ENCODE data around the gene PGM1.

The PGM1 gene

GRCh38 chr1:63635681-63636080 lies 42.5 kb downstream of the PGM1 start:
- DNase-seq (ENCODE audit: extremely low read depth, insufficient read length) = no peak
- no peaks in the 10 kb centered on the region for H3K27me3 ChIP-seq (replicated peaks; ENCODE audit: control insufficient read depth, insufficient read depth, low read length)
- TF ChIP-seq, protein P1, sequence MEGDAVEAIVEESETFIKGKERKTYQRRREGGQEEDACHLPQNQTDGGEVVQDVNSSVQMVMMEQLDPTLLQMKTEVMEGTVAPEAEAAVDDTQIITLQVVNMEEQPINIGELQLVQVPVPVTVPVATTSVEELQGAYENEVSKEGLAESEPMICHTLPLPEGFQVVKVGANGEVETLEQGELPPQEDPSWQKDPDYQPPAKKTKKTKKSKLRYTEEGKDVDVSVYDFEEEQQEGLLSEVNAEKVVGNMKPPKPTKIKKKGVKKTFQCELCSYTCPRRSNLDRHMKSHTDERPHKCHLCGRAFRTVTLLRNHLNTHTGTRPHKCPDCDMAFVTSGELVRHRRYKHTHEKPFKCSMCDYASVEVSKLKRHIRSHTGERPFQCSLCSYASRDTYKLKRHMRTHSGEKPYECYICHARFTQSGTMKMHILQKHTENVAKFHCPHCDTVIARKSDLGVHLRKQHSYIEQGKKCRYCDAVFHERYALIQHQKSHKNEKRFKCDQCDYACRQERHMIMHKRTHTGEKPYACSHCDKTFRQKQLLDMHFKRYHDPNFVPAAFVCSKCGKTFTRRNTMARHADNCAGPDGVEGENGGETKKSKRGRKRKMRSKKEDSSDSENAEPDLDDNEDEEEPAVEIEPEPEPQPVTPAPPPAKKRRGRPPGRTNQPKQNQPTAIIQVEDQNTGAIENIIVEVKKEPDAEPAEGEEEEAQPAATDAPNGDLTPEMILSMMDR (IDR thresholded peaks at IDR 0.05; ENCODE audit: insufficient read depth, low read length, poor library complexity, severe bottlenecking) = no peak
- H3K4me3 ChIP-seq (replicated peaks; ENCODE audit: low read depth, low read length) = no peak overlapping the region
- H3K36me3 ChIP-seq (ENCODE audit: control insufficient read depth, insufficient read depth, low read length) = peaks cover 12% of the 10 kb centered on the region

DNA sequence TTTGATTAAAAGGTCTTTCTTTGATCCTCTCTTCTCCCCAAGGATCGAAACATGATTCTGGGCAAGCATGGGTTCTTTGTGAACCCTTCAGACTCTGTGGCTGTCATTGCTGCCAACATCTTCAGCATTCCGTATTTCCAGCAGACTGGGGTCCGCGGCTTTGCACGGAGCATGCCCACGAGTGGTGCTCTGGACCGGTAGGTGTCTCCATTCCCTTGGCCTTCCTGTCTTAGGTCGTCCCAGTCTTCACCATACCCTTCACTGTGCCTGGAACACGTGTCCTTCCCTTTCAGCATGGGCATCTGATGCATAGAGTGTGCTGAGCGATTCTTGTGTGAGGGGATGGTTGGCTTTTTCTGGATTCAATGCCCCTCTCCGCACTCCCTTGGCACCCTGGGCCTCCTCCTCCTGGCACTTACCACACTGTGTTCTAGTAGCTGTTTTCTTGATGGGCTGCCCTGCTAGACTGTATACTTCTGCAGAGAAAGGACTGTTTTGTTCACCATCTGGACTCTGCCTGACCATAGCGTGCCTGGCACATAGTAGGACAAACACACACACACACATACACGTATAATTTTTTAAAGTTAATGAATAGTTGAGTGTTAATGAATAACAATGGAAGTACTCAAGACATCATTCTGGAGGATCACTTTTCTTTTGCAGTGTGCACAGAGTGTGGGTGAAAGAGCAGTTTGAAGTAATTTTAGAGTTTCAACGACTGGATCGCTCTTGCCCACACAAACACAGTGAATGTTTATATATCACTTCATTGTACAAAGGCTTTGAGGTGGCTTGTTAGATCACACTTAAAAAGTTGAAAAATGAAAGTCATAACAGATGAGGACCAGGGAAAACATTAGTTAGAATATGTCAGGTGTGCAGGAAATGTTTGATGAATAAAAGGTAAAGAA lies 43.2 kb downstream of the PGM1 start:
- no peak for DNase-seq (ENCODE audit: extremely low read depth, insufficient read length)
- TF ChIP-seq, protein P1 (IDR thresholded peaks at IDR 0.05; ENCODE audit: insufficient read depth, low read length, poor library complexity, severe bottlenecking) = no peak
- Histone ChIP-seq H3K4me3 (replicated peaks; ENCODE audit: low read depth, low read length) (no peak overlapping the region), H3K27me3 (replicated peaks; ENCODE audit: control insufficient read depth, insufficient read depth, low read length) (no peaks in the 10 kb centered on the region), H3K36me3 (ENCODE audit: control insufficient read depth, insufficient read depth, low read length) (peaks cover 12% of the 10 kb centered on the region)

DNA sequence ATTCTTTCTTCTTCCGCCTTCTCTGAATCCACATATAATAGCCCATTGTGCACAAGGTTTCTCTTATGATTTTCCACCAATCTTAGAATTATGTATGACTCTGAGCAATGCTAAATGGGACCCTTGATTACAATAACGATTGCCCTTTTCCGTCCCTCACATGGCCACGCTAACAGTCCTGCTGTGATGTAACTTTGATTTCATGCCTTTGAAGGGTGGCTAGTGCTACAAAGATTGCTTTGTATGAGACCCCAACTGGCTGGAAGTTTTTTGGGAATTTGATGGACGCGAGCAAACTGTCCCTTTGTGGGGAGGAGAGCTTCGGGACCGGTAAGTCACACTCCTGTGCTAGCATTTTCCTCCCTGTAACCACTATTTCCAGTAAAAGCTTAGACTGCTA lies 45.3 kb downstream of the PGM1 start:
- DNase-seq (ENCODE audit: extremely low read depth, insufficient read length) = no peak
- H3K36me3 ChIP-seq (ENCODE audit: control insufficient read depth, insufficient read depth, low read length) = peaks cover 8% of the 10 kb centered on the region
- TF ChIP-seq, protein P1 (IDR thresholded peaks at IDR 0.05; ENCODE audit: insufficient read depth, low read length, poor library complexity, severe bottlenecking) = no peak
- H3K4me3 ChIP-seq (replicated peaks; ENCODE audit: low read depth, low read length) = no peak overlapping the region
- no peaks in the 10 kb centered on the region for H3K27me3 ChIP-seq (replicated peaks; ENCODE audit: control insufficient read depth, insufficient read depth, low read length)

DNA sequence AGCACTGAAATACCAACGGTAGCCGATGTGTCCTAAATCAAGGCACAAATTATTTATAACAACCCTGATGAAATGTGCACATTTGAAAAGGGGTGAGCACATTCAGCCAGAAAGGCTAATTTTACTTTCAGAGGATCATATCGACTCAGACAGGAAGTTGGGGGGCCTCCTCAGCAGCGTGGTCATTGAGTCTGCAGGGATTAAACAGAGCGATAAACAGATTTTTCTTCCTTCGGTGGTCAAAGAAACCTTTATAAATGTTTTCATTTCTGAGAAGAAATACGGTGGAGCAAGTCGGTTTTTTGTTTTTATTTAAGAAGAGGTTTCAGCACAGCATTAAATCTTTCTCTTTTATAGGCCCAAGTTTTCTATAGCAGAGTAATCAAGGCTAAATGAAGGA lies 45.7 kb downstream of the PGM1 start:
- TF ChIP-seq, protein P1 (IDR thresholded peaks at IDR 0.05; ENCODE audit: insufficient read depth, low read length, poor library complexity, severe bottlenecking) = no peak
- Histone ChIP-seq H3K36me3 (ENCODE audit: control insufficient read depth, insufficient read depth, low read length) (peaks cover 8% of the 10 kb centered on the region), H3K27me3 (replicated peaks; ENCODE audit: control insufficient read depth, insufficient read depth, low read length) (no peaks in the 10 kb centered on the region), H3K4me3 (replicated peaks; ENCODE audit: low read depth, low read length) (no peak overlapping the region)
- no peak for DNase-seq (ENCODE audit: extremely low read depth, insufficient read length)

DNA sequence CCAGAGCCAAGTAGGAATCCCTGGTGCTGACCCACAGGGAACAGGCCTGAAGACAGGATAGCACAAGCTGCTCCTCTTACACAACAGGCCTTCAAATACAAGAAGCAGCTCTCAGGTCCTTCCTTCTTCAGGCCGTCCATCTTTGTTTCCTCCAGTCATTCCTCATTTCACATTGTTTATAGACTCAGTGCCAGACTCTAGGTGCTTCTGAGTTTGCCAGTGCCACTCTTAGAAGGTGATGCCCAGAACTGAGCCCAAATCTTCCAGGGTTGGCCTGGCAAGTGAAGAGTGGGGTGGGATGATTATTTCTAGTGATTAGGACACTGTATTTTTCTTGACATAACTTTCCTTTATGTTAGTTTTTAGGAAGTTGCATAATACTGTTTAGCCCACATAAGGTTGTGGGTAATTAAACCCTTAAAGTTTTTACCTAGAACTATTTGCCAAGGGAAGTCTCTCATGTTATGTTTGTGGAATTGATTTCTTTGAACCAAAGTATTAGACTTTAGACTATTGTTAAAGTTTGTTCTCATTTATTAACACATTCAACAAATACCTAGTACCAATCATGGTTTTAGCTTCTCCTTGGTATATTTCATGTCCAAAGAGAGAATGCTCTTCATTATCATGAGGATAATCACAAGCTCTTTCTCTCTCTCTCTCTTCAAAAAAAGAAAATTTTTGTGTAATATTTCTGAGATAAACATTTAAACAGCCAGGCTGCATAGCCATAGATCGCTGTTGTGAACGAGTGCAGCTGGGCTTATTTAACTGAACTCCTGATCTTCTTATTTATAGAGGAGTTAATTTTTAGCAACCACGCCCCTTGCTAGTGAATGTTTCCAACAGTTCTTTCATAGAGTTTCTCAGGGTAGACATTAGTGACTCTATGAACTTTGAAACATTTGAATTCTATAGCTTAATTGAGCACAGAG lies 47.7 kb downstream of the PGM1 start:
- TF ChIP-seq, protein P1 (IDR thresholded peaks at IDR 0.05; ENCODE audit: insufficient read depth, low read length, poor library complexity, severe bottlenecking) = no peak
- H3K36me3 ChIP-seq (ENCODE audit: control insufficient read depth, insufficient read depth, low read length) = peaks cover 6% of the 10 kb centered on the region
- no peak overlapping the region for H3K4me3 ChIP-seq (replicated peaks; ENCODE audit: low read depth, low read length)
- no peaks in the 10 kb centered on the region for H3K27me3 ChIP-seq (replicated peaks; ENCODE audit: control insufficient read depth, insufficient read depth, low read length)
- no peak for DNase-seq (ENCODE audit: extremely low read depth, insufficient read length)

All from GM06990 (cell line).